Measurements from ENCODE around the gene SQOR.

DNA sequence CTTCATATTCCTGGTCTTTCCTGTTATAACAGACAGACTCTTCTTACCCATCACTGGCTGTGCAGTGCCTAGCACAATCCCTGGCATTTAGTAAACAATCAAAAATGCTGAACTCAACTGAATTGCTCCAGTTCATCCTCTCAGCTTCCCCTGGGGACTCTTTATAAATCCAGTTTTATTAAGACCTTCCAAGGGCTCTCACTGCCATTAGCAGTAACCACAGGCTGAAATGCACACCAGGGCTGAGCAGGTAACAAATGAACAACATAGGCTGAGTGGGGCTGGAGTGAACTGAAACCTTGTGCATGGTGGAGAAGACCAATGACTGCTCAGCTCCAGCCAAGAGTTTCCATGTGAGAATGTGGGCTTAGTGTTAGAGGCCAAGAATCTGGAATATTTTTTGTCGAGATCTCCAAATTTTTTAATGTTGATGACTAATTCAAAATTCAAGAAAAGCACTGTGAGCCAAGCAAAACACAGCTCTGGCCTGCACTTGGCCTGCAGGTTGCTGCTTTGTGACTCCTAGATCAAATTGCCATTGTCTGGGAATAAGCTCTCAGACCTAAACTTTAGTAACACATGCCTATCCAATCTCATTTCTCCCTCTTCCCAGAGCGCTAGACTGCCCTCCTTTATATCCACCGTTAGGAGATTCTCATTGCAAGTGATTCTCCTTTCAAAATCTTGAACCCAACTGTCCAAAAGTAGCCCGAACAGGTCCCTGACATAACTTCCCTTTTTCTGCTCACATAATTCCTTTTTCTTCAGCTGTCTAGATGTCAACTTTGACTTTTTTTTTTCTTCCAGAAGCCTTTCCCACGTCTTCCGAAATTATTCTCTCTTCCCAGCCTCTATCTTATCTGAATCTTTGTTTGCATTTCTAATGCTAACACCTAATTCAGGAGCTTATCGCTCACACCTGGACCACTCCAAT is 7.4 kb downstream of the SQOR start:
- TF ChIP-seq, protein P1, sequence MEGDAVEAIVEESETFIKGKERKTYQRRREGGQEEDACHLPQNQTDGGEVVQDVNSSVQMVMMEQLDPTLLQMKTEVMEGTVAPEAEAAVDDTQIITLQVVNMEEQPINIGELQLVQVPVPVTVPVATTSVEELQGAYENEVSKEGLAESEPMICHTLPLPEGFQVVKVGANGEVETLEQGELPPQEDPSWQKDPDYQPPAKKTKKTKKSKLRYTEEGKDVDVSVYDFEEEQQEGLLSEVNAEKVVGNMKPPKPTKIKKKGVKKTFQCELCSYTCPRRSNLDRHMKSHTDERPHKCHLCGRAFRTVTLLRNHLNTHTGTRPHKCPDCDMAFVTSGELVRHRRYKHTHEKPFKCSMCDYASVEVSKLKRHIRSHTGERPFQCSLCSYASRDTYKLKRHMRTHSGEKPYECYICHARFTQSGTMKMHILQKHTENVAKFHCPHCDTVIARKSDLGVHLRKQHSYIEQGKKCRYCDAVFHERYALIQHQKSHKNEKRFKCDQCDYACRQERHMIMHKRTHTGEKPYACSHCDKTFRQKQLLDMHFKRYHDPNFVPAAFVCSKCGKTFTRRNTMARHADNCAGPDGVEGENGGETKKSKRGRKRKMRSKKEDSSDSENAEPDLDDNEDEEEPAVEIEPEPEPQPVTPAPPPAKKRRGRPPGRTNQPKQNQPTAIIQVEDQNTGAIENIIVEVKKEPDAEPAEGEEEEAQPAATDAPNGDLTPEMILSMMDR (IDR thresholded peaks at IDR 0.05): no peak
- no peak for TF ChIP-seq POLR2A (IDR thresholded peaks at IDR 0.05)
